ENCODE results near the gene RAD51B.

GRCh38 chr14:68650404-68650994 is 830.9 kb downstream of the RAD51B start:
- TF ChIP-seq CTCF (IDR thresholded peaks at IDR 0.05; ENCODE audit: insufficient read depth, low read length), result no peak
- no peak for TF ChIP-seq SPI1 (IDR thresholded peaks at IDR 0.05; ENCODE audit: borderline replicate concordance, low read depth)
- TF ChIP-seq POLR2AphosphoS5 (IDR thresholded peaks at IDR 0.05; ENCODE audit: low read depth), result no peak
- TF ChIP-seq REST (IDR thresholded peaks at IDR 0.05; ENCODE audit: insufficient replicate concordance, low read depth), result no peak

Measured in HL-60 (cell line).